T-cell (primary cell): ENCODE data around the gene AK4. TPM values are rescaled to one million over a fixed set of nuclear protein-coding genes. Genes with fewer than 3 reads are reported as not detected.

Experiments
- ATAC-seq, 4 experiments: fragments of 200-7000 bp in 3 of 4; fragments of 150-1000 bp in 1 of 4; cut with Tn5 transposase; replicated peaks in 1 of 4; 1 replicate in 3 of 4; 2 replicates in 1 of 4; pipeline ENCODE4 v1.10.0; 2021; ENCODE audit warnings: moderate library complexity in 3 of 4, mild to moderate bottlenecking in 2 of 4, moderate number of reproducible peaks in 1 of 4
- CTCF ChIA-PET, 2 donors: fragments of 300-600 bp; sonication (Branson Sonifier 250); formaldehyde crosslinking; loops; one replicate each; lab custom pipeline; 2022; ENCODE audit warnings: antibody characterized with exemption in 2 of 2; lab: Charles Lee
- POLR2A ChIA-PET, 2 donors: fragments of 300-600 bp; sonication (Branson Sonifier 250); formaldehyde crosslinking; loops; one replicate each; lab custom pipeline; 2022; ENCODE audit warnings: antibody characterized with exemption in 2 of 2; lab: Charles Lee
- DNase-seq, 35 experiments: peaks; one replicate each; pipeline versions ENCODE4 v3.0.0 to v3.0.0-alpha.2; 2013 to 2023
- H3K27ac ChIP-seq: one replicate; pipeline ENCODE4 v1.5.1; 2013; ENCODE audit warnings: low read length
- H3K27me3 ChIP-seq, 2 experiments: replicated peaks in 1 of 2; 1 replicate in 1 of 2; 2 replicates in 1 of 2; pipeline versions ENCODE4 v1.6.1 to v1.7.0; 2013; ENCODE audit warnings: low read length in 1 of 2, mixed read lengths in 1 of 2; ENCODE audit not compliant: control insufficient read depth in 2 of 2, insufficient read depth in 2 of 2; ENCODE audit errors: extremely low read depth in 1 of 2
- H3K36me3 ChIP-seq, 2 donors: 1 replicate in 1 of 2; 2 replicates in 1 of 2; pipeline versions ENCODE4 v1.6.1 to v1.7.0; 2013; ENCODE audit warnings: low read length in 1 of 2; ENCODE audit not compliant: control insufficient read depth in 2 of 2, insufficient read depth in 1 of 2; ENCODE audit errors: extremely low read depth in 1 of 2
- H3K4me1 ChIP-seq, 2 experiments: 1 replicate in 1 of 2; 2 replicates in 1 of 2; pipeline versions ENCODE4 v1.6.1 to v1.7.0; 2013; ENCODE audit warnings: low read length in 2 of 2, mixed read lengths in 1 of 2; ENCODE audit not compliant: insufficient read depth in 2 of 2, control insufficient read depth in 1 of 2; ENCODE audit errors: extremely low read depth in 1 of 2
- H3K4me3 ChIP-seq, 2 donors: 1 replicate in 1 of 2; 2 replicates in 1 of 2; pipeline versions ENCODE4 v1.5.1 to v1.7.0; 2013; ENCODE audit warnings: mild to moderate bottlenecking in 2 of 2, low read length in 1 of 2, moderate library complexity in 1 of 2; ENCODE audit not compliant: control insufficient read depth in 1 of 2; ENCODE audit errors: extremely low read depth in 1 of 2
- H3K9me3 ChIP-seq: 2 replicates; pipeline ENCODE4 v1.7.0; 2013
- H3K27ac Mint-ChIP-seq, 2 donors: one replicate each; pipeline ENCODE4 v1.8.0; 2020 to 2021; ENCODE audit warnings: mild to moderate bottlenecking in 2 of 2, mixed read lengths in 2 of 2
- H3K27me3 Mint-ChIP-seq, 2 donors: one replicate each; pipeline ENCODE4 v1.8.0; 2021 to 2022; ENCODE audit warnings: mixed read lengths in 2 of 2
- H3K36me3 Mint-ChIP-seq: one replicate; pipeline ENCODE4 v1.8.0; 2021; ENCODE audit warnings: mixed read lengths
- H3K4me1 Mint-ChIP-seq, 3 donors: one replicate each; pipeline ENCODE4 v1.8.0; 2020 to 2022; ENCODE audit warnings: mixed read lengths in 3 of 3, mild to moderate bottlenecking in 1 of 3
- H3K4me3 Mint-ChIP-seq, 3 donors: one replicate each; pipeline ENCODE4 v1.8.0; 2020 to 2022; ENCODE audit warnings: mild to moderate bottlenecking in 3 of 3, mixed read lengths in 3 of 3, moderate library complexity in 3 of 3
- H3K9me3 Mint-ChIP-seq, 3 donors: one replicate each; pipeline ENCODE4 v1.8.0; 2020 to 2022; ENCODE audit warnings: mixed read lengths in 3 of 3
- WGBS: methylation state at CpG from one replicate; pipeline ENCODE4 v1.1.5; 2013; ENCODE audit warnings: missing lambda C conversion rate; ENCODE audit not compliant: insufficient coverage; 5-methylcytosine and 5-hydroxymethylcytosine counted together
- total RNA-seq, 35 experiments: library from RNA in 6 of 35; stranded (reverse) in 6 of 35; fragments of 120-200 nt in 1 of 35; gene quantifications; one replicate each; pipeline versions ENCODE4 v1.2.1 to v1.2.4 and lab custom pipeline; 2013 to 2026

The AK4 gene
- total RNA-seq, 5 donors from 2014 or later (not counting 1 experiment from before 2014, with no cell fraction given), result 0.18 to 2.4 (median 1.1) TPM

DNA sequence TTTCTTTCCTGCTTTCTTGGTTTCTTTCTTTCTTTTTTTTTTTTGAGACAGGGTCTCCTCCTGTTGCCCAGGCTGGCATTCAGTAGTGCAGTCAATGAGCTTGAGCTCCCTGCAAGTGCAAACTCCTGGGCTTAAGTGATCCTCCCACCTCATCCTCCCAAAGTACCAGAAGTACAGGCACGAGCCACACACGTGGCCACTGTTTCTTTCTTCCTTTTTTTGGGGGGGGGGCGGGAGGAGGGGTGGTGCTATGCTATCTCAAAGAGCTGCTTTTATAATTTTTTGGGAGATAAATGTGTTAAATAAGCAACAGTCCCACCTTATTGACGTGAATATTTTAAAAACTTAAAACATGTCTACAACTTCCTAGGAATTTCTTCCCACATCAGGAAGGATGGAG is 42.2 kb downstream of the AK4 start:
- peaks cover 0 to 5% of the 10 kb centered on the region in 2 experiments for H3K27me3 ChIP-seq
- DNase-seq (no peak), ATAC-seq (no peak)
- H3K27me3 Mint-ChIP-seq, result peaks cover 0 to 8% of the 10 kb centered on the region in 2 donors
- H3K27ac ChIP-seq, result no peak overlapping the region
- no peak overlapping the region for H3K27ac Mint-ChIP-seq
- ChIA-PET CTCF (interaction anchor here (0.6 to 0.9 kb wide), 3 partner anchors 11 to 551 kb away, joined by 3 to 5 read pairs (median 4); no protein-coding TSS in a partner anchor), POLR2A (interaction anchor here (0.6 kb wide), 2 partner anchors 18 to 290 kb away, joined by 3 read pairs; no protein-coding TSS in a partner anchor)
- H3K4me3 ChIP-seq, result no peak overlapping the region
- no peaks in the 10 kb centered on the region for H3K4me1 Mint-ChIP-seq
- H3K36me3 ChIP-seq, result no peaks in the 10 kb centered on the region
- no peaks in the 10 kb centered on the region for H3K9me3 Mint-ChIP-seq
- no peaks in the 10 kb centered on the region for H3K9me3 ChIP-seq
- H3K4me3 Mint-ChIP-seq, result no peak overlapping the region
- no peaks in the 10 kb centered on the region for H3K4me1 ChIP-seq
- no CpG with 5 or more reads among the region's 4 CpGs for WGBS
- H3K36me3 Mint-ChIP-seq, result no peaks in the 10 kb centered on the region

DNA sequence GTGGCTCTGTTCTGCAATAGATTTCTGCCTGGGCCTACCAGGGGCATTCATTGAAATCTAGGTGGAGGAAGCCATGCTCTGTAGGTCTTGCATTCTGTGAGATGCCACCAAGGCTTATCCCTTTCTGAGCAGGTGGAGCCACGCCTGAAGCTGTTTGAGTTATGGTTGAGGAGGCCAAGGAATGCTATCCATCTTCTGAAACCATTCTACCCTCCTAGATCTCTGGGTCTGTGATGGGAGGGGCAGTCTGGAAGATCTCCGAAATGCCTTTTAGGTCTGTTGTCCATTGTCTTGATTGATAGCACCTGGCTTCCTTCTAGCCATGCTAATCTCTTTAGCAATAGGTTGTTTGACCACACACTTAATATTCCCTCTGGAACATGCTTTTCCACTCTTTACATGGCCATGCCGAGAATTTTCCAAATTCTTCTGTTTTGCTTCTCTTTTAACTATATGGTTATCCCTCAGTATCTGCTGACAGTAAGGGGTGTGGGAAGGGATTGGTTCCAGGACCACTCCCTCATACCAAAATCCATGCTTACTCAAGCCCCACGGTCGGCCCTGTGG is 45.2 kb downstream of the AK4 start:
- DNase-seq (no peak), ATAC-seq (no peak)
- H3K36me3 ChIP-seq, result no peaks in the 10 kb centered on the region
- H3K4me1 ChIP-seq, result no peaks in the 10 kb centered on the region
- Mint-ChIP-seq H3K9me3 (no peaks in the 10 kb centered on the region), H3K4me3 (no peak overlapping the region), H3K27ac (no peak overlapping the region), H3K27me3 (peaks cover 0 to 6% of the 10 kb centered on the region in 2 donors), H3K4me1 (no peaks in the 10 kb centered on the region), H3K36me3 (no peaks in the 10 kb centered on the region)
- ChIA-PET POLR2A (no interaction called here), CTCF (interaction anchor here in 1 of 2 donors (0.6 kb wide), 1 partner anchor 39 kb away, joined by 3 read pairs; no protein-coding TSS in a partner anchor)
- no peak overlapping the region for H3K4me3 ChIP-seq
- no peak overlapping the region for H3K27ac ChIP-seq
- WGBS, result 80% methylated on average over 1 of the region's 5 CpGs
- H3K27me3 ChIP-seq, result peaks cover 0 to 5% of the 10 kb centered on the region in 2 experiments
- H3K9me3 ChIP-seq, result no peaks in the 10 kb centered on the region

DNA sequence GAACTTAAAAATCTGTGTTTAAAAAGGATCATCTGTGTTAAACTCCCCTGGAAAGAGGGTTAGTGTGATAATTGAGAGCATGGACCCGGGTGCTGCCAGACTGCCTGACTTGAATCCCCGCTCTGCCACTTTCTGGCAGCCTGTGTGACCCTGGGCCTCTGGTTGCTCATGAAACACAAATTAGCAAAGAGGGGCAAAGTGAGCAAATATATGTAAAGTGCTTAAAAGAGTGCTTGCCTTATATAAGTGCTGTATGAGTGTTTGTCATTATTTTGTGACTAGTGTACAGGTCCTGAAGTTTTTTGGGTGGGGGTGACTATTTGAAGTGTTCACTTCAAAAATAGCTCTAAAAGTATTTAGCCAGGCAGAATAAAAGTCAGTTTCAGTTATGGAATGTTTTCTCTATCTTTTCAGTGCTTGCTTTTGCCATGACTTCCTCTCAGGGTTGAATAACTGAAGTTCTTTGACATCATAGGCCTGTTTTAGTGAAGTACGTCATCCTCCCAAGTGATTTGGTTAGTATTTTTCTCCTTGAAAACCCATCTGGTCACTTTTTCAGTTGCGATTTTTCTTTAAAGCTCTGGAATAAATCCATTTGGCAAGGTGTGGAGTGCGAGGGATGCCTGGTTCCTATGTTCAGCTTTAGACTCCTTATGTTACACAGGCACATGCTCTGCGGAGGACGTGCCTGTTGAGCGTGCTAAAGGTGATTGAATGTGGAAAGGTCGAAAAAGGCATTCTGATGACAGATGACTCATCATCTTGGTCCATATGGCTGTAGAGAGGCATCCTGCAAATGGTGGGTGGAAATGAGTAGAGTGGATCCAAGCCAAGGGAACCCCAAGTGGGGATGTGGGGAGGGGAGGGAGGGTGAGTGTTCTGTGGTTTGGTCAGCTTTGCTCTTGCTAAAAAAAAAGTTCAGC is 47.8 kb downstream of the AK4 start:
- Histone ChIP-seq H3K27ac (no peak overlapping the region), H3K4me3 (no peak overlapping the region), H3K27me3 (peaks cover 0 to 5% of the 10 kb centered on the region in 2 experiments), H3K4me1 (no peaks in the 10 kb centered on the region), H3K36me3 (no peaks in the 10 kb centered on the region), H3K9me3 (no peaks in the 10 kb centered on the region)
- DNase-seq, result no peak
- no peaks in the 10 kb centered on the region for H3K36me3 Mint-ChIP-seq
- no peak overlapping the region for H3K4me3 Mint-ChIP-seq
- ATAC-seq, result no peak
- no peak overlapping the region for H3K27ac Mint-ChIP-seq
- H3K4me1 Mint-ChIP-seq, result no peaks in the 10 kb centered on the region
- H3K9me3 Mint-ChIP-seq, result no peaks in the 10 kb centered on the region
- H3K27me3 Mint-ChIP-seq, result peaks cover 0 to 6% of the 10 kb centered on the region in 2 donors
- 90% methylated on average over 6 of the region's 9 CpGs for WGBS
- ChIA-PET POLR2A (no interaction called here), CTCF (interaction anchor here in 1 of 2 donors (0.6 kb wide), 1 partner anchor 549 kb away, joined by 3 read pairs; no protein-coding TSS in a partner anchor)

DNA sequence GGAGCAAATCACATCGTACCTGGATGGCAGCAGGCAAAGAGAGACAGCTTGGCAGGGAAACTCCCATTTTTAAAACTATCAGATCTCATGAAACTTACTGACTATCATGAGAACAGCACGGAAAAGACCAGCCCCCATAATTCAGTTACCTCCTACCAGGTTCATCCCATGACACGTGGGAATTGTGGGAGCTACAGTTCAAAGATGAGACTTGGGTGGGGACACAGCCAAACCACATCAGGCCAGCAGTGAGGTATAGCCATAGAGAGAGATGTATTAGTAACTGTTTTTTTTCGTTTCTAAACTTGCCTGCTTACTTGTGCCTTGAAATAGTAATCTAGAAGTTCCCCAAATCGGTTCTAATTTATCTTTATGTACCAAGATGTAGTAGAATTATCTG is 48.9 kb downstream of the AK4 start:
- WGBS, result 40% methylated on average over 1 of the region's 5 CpGs
- Mint-ChIP-seq H3K9me3 (no peaks in the 10 kb centered on the region), H3K4me1 (no peaks in the 10 kb centered on the region), H3K36me3 (no peaks in the 10 kb centered on the region), H3K4me3 (no peak overlapping the region), H3K27ac (no peak overlapping the region), H3K27me3 (peaks cover 5 to 7% of the 10 kb centered on the region in 2 donors)
- ChIA-PET CTCF (no interaction called here), POLR2A (no interaction called here)
- no peaks in the 10 kb centered on the region for H3K36me3 ChIP-seq
- DNase-seq (no peak), ATAC-seq (no peak)
- H3K4me3 ChIP-seq, result no peak overlapping the region
- peaks cover 0 to 5% of the 10 kb centered on the region in 2 experiments for H3K27me3 ChIP-seq
- no peak overlapping the region for H3K27ac ChIP-seq
- no peaks in the 10 kb centered on the region for H3K4me1 ChIP-seq
- no peaks in the 10 kb centered on the region for H3K9me3 ChIP-seq

DNA sequence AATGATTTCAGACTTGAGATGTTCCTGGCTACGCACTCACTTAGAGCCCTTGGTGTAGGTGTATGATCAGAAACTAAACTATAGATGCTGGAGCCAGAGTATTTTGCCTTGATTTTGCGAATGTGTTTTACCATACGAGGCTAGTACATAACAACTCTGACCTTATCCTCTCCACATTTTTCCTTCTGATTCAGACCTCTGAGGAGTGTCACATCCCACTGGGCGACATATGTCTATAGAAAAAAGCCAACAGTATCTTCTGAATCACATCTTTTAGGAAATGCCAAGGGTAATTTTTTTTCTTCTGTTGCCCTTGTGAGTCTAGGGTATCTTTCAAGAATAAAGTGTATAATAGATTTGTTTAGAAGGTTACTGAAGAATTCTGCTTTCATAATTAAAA is 49.6 kb downstream of the AK4 start:
- WGBS, result 93% methylated on average over 3 of the region's 4 CpGs
- POLR2A ChIA-PET, result no interaction called here

DNA sequence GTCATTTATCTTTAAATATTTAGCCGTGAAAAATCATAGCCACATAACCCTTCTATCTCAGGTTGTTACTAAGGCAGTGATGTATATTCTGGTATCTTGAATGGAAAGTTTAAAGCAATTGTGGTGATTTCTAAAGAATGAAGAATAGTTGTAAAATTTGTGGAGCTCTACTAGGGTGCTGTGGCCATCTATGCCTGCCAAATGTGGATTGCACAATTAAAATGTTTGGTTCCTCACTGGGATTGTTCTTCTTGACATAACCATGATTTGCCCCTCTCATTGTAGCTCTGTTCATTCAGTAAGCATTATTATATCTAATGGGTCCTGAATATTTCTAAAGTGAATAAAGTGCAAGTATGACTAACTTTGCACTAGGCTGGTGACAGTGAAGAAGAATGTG is 50.1 kb downstream of the AK4 start:
- Mint-ChIP-seq H3K4me1 (no peaks in the 10 kb centered on the region), H3K36me3 (no peaks in the 10 kb centered on the region), H3K4me3 (no peak overlapping the region), H3K9me3 (no peaks in the 10 kb centered on the region), H3K27me3 (peaks cover 5 to 7% of the 10 kb centered on the region in 2 donors), H3K27ac (no peak overlapping the region)
- DNase-seq (no peak), ATAC-seq (no peak)
- POLR2A ChIA-PET, result no interaction called here
- CTCF ChIA-PET, result interaction anchor here in 1 of 2 donors (0.6 kb wide), 1 partner anchor 26 kb away, joined by 3 read pairs; no protein-coding TSS in a partner anchor
- no peaks in the 10 kb centered on the region for H3K4me1 ChIP-seq
- no peaks in the 10 kb centered on the region for H3K36me3 ChIP-seq
- WGBS, result no CpG with 5 or more reads among the region's 1 CpG
- peaks cover 0 to under 1% of the 10 kb centered on the region in 2 experiments for H3K27me3 ChIP-seq
- H3K4me3 ChIP-seq, result no peak overlapping the region
- H3K9me3 ChIP-seq, result no peaks in the 10 kb centered on the region
- H3K27ac ChIP-seq, result no peak overlapping the region

More for the DNA sequence above, 49.6 kb downstream of the AK4 start:
- H3K9me3 Mint-ChIP-seq, result no peaks in the 10 kb centered on the region
- no peak overlapping the region for H3K4me3 Mint-ChIP-seq
- H3K27ac ChIP-seq, result no peak overlapping the region
- no peaks in the 10 kb centered on the region for H3K36me3 ChIP-seq
- ATAC-seq (no peak), DNase-seq (no peak)
- H3K9me3 ChIP-seq, result no peaks in the 10 kb centered on the region
- no peaks in the 10 kb centered on the region for H3K36me3 Mint-ChIP-seq
- H3K27me3 Mint-ChIP-seq, result peaks cover 5 to 7% of the 10 kb centered on the region in 2 donors
- H3K4me1 Mint-ChIP-seq, result no peaks in the 10 kb centered on the region
- CTCF ChIA-PET, result interaction anchor here in 1 of 2 donors (0.6 kb wide), 1 partner anchor 25 kb away, joined by 3 read pairs; no protein-coding TSS in a partner anchor
- no peaks in the 10 kb centered on the region for H3K4me1 ChIP-seq
- no peak overlapping the region for H3K4me3 ChIP-seq
- peaks cover 0 to 5% of the 10 kb centered on the region in 2 experiments for H3K27me3 ChIP-seq
- no peak overlapping the region for H3K27ac Mint-ChIP-seq
